ENCODE results near the gene TPH1.

TPH1 gene

GRCh38 chr11:18050848-18051247 lies 4.8 kb upstream of the TPH1 start:
- no peak overlapping the region for H3K4me3 ChIP-seq (replicated peaks; ENCODE audit: low read depth, low read length)
- no peak for TF ChIP-seq CTCF (IDR thresholded peaks at IDR 0.05; ENCODE audit: low read length, missing control alignments)
- DNase-seq (ENCODE audit: low read depth), result no peak

GRCh38 chr11:18036456-18036855 lies 9.6 kb downstream of the TPH1 start:
- no peak overlapping the region for H3K4me3 ChIP-seq (replicated peaks; ENCODE audit: low read depth, low read length)
- TF ChIP-seq CTCF (IDR thresholded peaks at IDR 0.05; ENCODE audit: low read length, missing control alignments), result no peak
- no peak for DNase-seq (ENCODE audit: low read depth)

DNA sequence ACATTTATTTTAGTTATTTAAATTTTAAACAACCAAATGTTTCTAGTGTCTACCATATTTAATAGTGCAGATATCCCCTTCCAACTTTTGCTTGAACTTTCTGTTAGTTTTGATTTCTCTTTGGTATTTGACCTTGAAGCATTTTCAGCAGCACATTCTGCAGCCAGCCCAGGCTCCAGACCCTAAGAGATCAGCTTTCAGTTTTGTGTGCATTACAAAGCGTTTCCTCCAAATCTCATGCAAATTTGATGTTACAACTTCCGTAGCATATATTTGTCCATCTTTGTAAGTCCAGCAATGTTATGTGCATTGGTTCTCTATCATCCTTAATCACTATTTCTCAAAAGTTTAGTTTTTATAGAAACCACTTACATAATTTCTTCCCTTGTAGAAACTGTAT lies 18.6 kb downstream of the TPH1 start:
- H3K4me3 ChIP-seq (replicated peaks; ENCODE audit: low read depth, low read length), result no peak overlapping the region
- no peak for DNase-seq (ENCODE audit: low read depth)
- TF ChIP-seq CTCF (IDR thresholded peaks at IDR 0.05; ENCODE audit: low read length, missing control alignments), result no peak

DNA sequence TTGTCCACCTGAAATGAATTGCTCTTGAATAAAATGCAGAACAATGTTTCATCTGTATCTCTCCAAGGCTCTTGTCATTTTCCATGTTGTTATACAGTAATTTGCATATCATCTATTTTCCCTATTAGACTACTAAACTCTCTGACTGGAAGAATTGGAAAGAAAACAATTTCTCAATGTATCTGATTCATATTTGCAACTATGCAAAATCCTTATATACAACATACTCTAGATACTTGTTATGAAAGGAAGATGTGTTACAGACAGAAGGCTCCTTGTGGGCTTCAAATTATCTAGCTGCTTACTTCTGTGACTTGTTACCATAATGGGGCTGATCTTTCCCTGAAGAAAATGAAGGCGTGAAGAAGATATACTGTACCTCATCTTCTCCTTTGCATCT lies 23.6 kb downstream of the TPH1 start:
- no peak for TF ChIP-seq CTCF (IDR thresholded peaks at IDR 0.05; ENCODE audit: low read length, missing control alignments)
- DNase-seq (ENCODE audit: low read depth), result no peak
- H3K4me3 ChIP-seq (replicated peaks; ENCODE audit: low read depth, low read length), result no peak overlapping the region

DNA sequence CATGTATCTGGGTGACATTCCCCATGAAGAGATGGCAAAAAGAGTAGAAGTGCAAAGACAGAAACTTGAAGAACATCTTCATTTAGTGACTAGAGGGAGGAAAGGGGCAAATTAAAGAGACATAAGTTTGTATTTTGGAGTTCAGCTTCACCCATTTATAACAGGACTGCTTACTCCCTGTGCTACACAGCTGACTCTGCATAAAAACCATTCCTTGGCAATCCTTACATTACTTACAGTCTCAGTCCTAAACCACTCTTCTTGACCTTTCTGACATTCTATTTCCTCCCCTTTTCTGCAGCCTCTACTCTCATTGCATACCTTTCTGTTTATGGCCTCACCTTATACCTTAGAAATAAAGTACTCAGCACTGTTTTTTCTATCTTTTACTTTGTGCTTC lies 26.4 kb downstream of the TPH1 start:
- TF ChIP-seq CTCF (IDR thresholded peaks at IDR 0.05; ENCODE audit: low read length, missing control alignments), result no peak
- DNase-seq (ENCODE audit: low read depth), result no peak
- H3K4me3 ChIP-seq (replicated peaks; ENCODE audit: low read depth, low read length), result no peak overlapping the region

DNA sequence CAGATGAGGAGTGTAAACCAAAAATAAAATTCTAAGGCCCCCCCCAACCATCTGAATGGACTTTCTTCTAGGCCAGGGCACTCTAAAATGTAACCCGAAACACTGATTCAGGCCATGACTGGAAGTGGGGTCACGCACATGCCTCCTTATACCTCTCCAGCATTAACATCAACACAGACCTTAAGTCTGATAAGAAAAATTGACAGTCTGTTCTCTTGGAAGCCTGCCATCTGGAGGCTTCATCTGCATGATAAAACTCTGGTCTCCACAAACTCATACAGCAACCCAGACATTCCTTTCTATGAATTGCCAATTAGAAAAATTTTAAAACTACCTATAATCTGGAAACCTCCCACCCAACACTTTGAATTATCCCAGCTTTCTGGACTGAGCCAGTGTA lies 29.3 kb downstream of the TPH1 start:
- TF ChIP-seq CTCF (IDR thresholded peaks at IDR 0.05; ENCODE audit: low read length, missing control alignments), result no peak
- no peak for DNase-seq (ENCODE audit: low read depth)
- H3K4me3 ChIP-seq (replicated peaks; ENCODE audit: low read depth, low read length), result no peak overlapping the region

DNA sequence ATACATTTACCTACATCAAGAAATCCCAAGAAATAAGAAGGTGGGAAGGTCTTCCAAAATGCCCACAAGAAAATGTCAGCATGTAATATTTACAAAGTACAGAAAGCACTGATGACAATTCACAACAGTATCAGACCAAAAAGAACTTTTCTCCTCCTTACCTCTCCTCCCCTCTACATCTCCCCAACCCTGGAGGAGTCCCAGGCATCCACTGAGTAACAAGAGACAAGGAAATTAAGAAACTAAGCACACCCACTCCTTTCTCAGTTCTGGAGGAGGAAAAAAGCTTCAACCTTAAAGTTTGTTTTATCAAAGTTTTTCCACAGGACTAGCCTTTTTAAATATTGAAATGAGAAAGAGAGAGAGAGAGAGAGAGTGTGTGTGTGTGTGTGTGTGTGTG lies 31.2 kb downstream of the TPH1 start:
- DNase-seq (ENCODE audit: low read depth), result no peak
- TF ChIP-seq CTCF (IDR thresholded peaks at IDR 0.05; ENCODE audit: low read length, missing control alignments), result no peak
- no peak overlapping the region for H3K4me3 ChIP-seq (replicated peaks; ENCODE audit: low read depth, low read length)
